ENCODE results near the gene ERCC1.

DNA sequence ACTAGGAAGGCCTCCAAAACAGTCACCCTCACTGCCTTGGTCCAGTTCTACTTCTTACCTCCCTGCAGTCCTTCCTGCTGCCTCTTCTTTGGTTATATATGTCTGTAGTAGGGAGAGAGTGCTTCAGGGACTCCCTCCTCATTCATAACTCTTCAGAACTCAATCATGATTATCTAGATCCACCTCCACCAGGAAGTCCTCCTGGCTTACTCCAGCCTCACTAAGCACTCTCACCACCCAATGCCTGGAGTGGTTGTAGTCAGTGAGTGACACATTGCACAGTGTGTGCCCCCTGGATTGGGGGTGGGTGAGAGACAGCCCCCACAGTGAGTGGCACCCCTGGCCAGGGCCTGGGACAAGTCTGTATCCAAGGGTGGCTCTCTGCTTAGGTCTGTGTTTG is 34.1 kb upstream of the ERCC1 start:
- TF ChIP-seq, protein P1, sequence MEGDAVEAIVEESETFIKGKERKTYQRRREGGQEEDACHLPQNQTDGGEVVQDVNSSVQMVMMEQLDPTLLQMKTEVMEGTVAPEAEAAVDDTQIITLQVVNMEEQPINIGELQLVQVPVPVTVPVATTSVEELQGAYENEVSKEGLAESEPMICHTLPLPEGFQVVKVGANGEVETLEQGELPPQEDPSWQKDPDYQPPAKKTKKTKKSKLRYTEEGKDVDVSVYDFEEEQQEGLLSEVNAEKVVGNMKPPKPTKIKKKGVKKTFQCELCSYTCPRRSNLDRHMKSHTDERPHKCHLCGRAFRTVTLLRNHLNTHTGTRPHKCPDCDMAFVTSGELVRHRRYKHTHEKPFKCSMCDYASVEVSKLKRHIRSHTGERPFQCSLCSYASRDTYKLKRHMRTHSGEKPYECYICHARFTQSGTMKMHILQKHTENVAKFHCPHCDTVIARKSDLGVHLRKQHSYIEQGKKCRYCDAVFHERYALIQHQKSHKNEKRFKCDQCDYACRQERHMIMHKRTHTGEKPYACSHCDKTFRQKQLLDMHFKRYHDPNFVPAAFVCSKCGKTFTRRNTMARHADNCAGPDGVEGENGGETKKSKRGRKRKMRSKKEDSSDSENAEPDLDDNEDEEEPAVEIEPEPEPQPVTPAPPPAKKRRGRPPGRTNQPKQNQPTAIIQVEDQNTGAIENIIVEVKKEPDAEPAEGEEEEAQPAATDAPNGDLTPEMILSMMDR (IDR thresholded peaks at IDR 0.05): no peak
- TF ChIP-seq POLR2A (IDR thresholded peaks at IDR 0.05) (no peak), POLR2AphosphoS5 (IDR thresholded peaks at IDR 0.05; ENCODE audit: insufficient read depth in 1 of 2, low read depth in 1 of 2) (no peak)

Data from vagina (tissue), 2 donors.